T-cell (primary cell): ENCODE measurements around the gene MAN1C1. TPM values are rescaled to one million over a fixed set of nuclear protein-coding genes. Genes with fewer than 3 reads are reported as not detected.
A peak's percentile ranks its signal among the peaks of the same experiment; 100 is the strongest.

Source experiments
- ATAC-seq, 4 experiments: fragments of 200-7000 bp in 3 of 4; fragments of 150-1000 bp in 1 of 4; cut with Tn5 transposase; replicated peaks in 1 of 4; 1 replicate in 3 of 4; 2 replicates in 1 of 4; pipeline ENCODE4 v1.10.0; 2021; ENCODE audit warnings: moderate library complexity in 3 of 4, mild to moderate bottlenecking in 2 of 4, moderate number of reproducible peaks in 1 of 4
- CTCF ChIA-PET, 2 donors: fragments of 300-600 bp; sonication (Branson Sonifier 250); formaldehyde crosslinking; loops; one replicate each; lab custom pipeline; 2022; ENCODE audit warnings: antibody characterized with exemption in 2 of 2; lab: Charles Lee
- POLR2A ChIA-PET, 2 donors: fragments of 300-600 bp; sonication (Branson Sonifier 250); formaldehyde crosslinking; loops; one replicate each; lab custom pipeline; 2022; ENCODE audit warnings: antibody characterized with exemption in 2 of 2; lab: Charles Lee
- DNase-seq, 35 experiments: peaks; one replicate each; pipeline versions ENCODE4 v3.0.0 to v3.0.0-alpha.2; 2013 to 2023
- H3K27ac ChIP-seq: one replicate; pipeline ENCODE4 v1.5.1; 2013; ENCODE audit warnings: low read length
- H3K27me3 ChIP-seq, 2 experiments: replicated peaks in 1 of 2; 1 replicate in 1 of 2; 2 replicates in 1 of 2; pipeline versions ENCODE4 v1.6.1 to v1.7.0; 2013; ENCODE audit warnings: low read length in 1 of 2, mixed read lengths in 1 of 2; ENCODE audit not compliant: control insufficient read depth in 2 of 2, insufficient read depth in 2 of 2; ENCODE audit errors: extremely low read depth in 1 of 2
- H3K36me3 ChIP-seq, 2 donors: 1 replicate in 1 of 2; 2 replicates in 1 of 2; pipeline versions ENCODE4 v1.6.1 to v1.7.0; 2013; ENCODE audit warnings: low read length in 1 of 2; ENCODE audit not compliant: control insufficient read depth in 2 of 2, insufficient read depth in 1 of 2; ENCODE audit errors: extremely low read depth in 1 of 2
- H3K4me1 ChIP-seq, 2 experiments: 1 replicate in 1 of 2; 2 replicates in 1 of 2; pipeline versions ENCODE4 v1.6.1 to v1.7.0; 2013; ENCODE audit warnings: low read length in 2 of 2, mixed read lengths in 1 of 2; ENCODE audit not compliant: insufficient read depth in 2 of 2, control insufficient read depth in 1 of 2; ENCODE audit errors: extremely low read depth in 1 of 2
- H3K4me3 ChIP-seq, 2 donors: 1 replicate in 1 of 2; 2 replicates in 1 of 2; pipeline versions ENCODE4 v1.5.1 to v1.7.0; 2013; ENCODE audit warnings: mild to moderate bottlenecking in 2 of 2, low read length in 1 of 2, moderate library complexity in 1 of 2; ENCODE audit not compliant: control insufficient read depth in 1 of 2; ENCODE audit errors: extremely low read depth in 1 of 2
- H3K9me3 ChIP-seq: 2 replicates; pipeline ENCODE4 v1.7.0; 2013
- H3K27ac Mint-ChIP-seq, 2 donors: one replicate each; pipeline ENCODE4 v1.8.0; 2020 to 2021; ENCODE audit warnings: mild to moderate bottlenecking in 2 of 2, mixed read lengths in 2 of 2
- H3K27me3 Mint-ChIP-seq, 2 donors: one replicate each; pipeline ENCODE4 v1.8.0; 2021 to 2022; ENCODE audit warnings: mixed read lengths in 2 of 2
- H3K36me3 Mint-ChIP-seq: one replicate; pipeline ENCODE4 v1.8.0; 2021; ENCODE audit warnings: mixed read lengths
- H3K4me1 Mint-ChIP-seq, 3 donors: one replicate each; pipeline ENCODE4 v1.8.0; 2020 to 2022; ENCODE audit warnings: mixed read lengths in 3 of 3, mild to moderate bottlenecking in 1 of 3
- H3K4me3 Mint-ChIP-seq, 3 donors: one replicate each; pipeline ENCODE4 v1.8.0; 2020 to 2022; ENCODE audit warnings: mild to moderate bottlenecking in 3 of 3, mixed read lengths in 3 of 3, moderate library complexity in 3 of 3
- H3K9me3 Mint-ChIP-seq, 3 donors: one replicate each; pipeline ENCODE4 v1.8.0; 2020 to 2022; ENCODE audit warnings: mixed read lengths in 3 of 3
- WGBS: methylation state at CpG from one replicate; pipeline ENCODE4 v1.1.5; 2013; ENCODE audit warnings: missing lambda C conversion rate; ENCODE audit not compliant: insufficient coverage; 5-methylcytosine and 5-hydroxymethylcytosine counted together
- total RNA-seq, 35 experiments: library from RNA in 6 of 35; stranded (reverse) in 6 of 35; fragments of 120-200 nt in 1 of 35; gene quantifications; one replicate each; pipeline versions ENCODE4 v1.2.1 to v1.2.4 and lab custom pipeline; 2013 to 2026

Gene MAN1C1
- total RNA-seq (10 to 100 TPM; 57.5 to 90.5 (median 65.5) TPM), total RNA-seq (lab: John Stamatoyannopoulos, UW) (9.7 to 239 (median 76.5) reads per million in 29 experiments)
- total RNA-seq (2013): 27.0 TPM

GRCh38 chr1:25616095-25616986 lies at the start of gene MAN1C1:
Gene MAN1C1 (plus strand): TSS chr1:25616791. CDS start chr1:25617798, 1,007 bp downstream.
- Mint-ChIP-seq H3K4me3 (peak within 1 kb of the TSS; percentile 78 to 93 (median 92)), H3K27ac (peak within 1 kb of the TSS; percentile 35 to 84), H3K9me3 (no peaks in the 10 kb centered on the region), H3K4me1 (peaks cover 50 to 57% (median 51%) of the 10 kb centered on the region in 3 donors), H3K27me3 (peaks cover 0 to 2% of the 10 kb centered on the region in 2 donors), H3K36me3 (no peaks in the 10 kb centered on the region)
- Histone ChIP-seq H3K4me1 (peaks cover 11 to 56% of the 10 kb centered on the region in 2 experiments), H3K4me3 (peak within 1 kb of the TSS; percentile 51 to 70), H3K27ac (peak within 1 kb of the TSS; percentile 54), H3K9me3 (no peaks in the 10 kb centered on the region), H3K27me3 (peaks cover 0 to 2% of the 10 kb centered on the region in 2 experiments), H3K36me3 (no peaks in the 10 kb centered on the region)
- CTCF ChIA-PET: interaction anchor here in 1 of 2 donors (0.8 kb wide), 1 partner anchor 26 kb away, joined by 3 read pairs; no protein-coding TSS in a partner anchor
- POLR2A ChIA-PET: interaction anchor here in 1 of 2 donors (0.6 kb wide), 1 partner anchor 197 kb away, joined by 5 read pairs; no protein-coding TSS in a partner anchor
- peak; percentile 54 to 93 (median 72) for DNase-seq
- ATAC-seq: peak; percentile 71 to 80 (median 72)
- under 1% methylated on average over 115 of the region's 116 CpGs for WGBS

- no peaks in the 10 kb centered on the region for H3K9me3 Mint-ChIP-seq
- peaks cover 38% of the 10 kb centered on the region for H3K36me3 Mint-ChIP-seq
- Histone ChIP-seq H3K4me1 (peaks cover 25 to 91% of the 10 kb centered on the region in 2 experiments), H3K4me3 (no peak overlapping the region), H3K9me3 (no peaks in the 10 kb centered on the region), H3K27ac (no peak overlapping the region), H3K36me3 (peaks cover 8 to 53% of the 10 kb centered on the region in 2 donors), H3K27me3 (no peaks in the 10 kb centered on the region)
- no peak for ATAC-seq
- peak overlapping the region; percentile 1 to 99 (median 18) for H3K4me3 Mint-ChIP-seq
- CTCF ChIA-PET: no interaction called here
- H3K27ac Mint-ChIP-seq: peak overlapping the region; percentile 79 to 97
- H3K27me3 Mint-ChIP-seq: no peaks in the 10 kb centered on the region
- no peak for DNase-seq
- 85% methylated on average over 5 of the region's 10 CpGs for WGBS
- H3K4me1 Mint-ChIP-seq: peaks cover 73 to 91% (median 79%) of the 10 kb centered on the region in 3 donors
- POLR2A ChIA-PET: interaction anchor here in 1 of 2 donors (0.7 kb wide), 1 partner anchor 28 kb away, joined by 3 read pairs; no protein-coding TSS in a partner anchor
These were observed 48.9 kb upstream of the MAN1C1 start for GRCh38 chr1:25567710-25568089.

- no peak overlapping the region for H3K4me3 ChIP-seq
- Mint-ChIP-seq H3K27ac (peak overlapping the region; percentile 79 to 97), H3K4me1 (peaks cover 74 to 91% (median 81%) of the 10 kb centered on the region in 3 donors), H3K27me3 (no peaks in the 10 kb centered on the region), H3K36me3 (peaks cover 32% of the 10 kb centered on the region), H3K4me3 (peak overlapping the region; percentile 1 to 99 (median 18)), H3K9me3 (no peaks in the 10 kb centered on the region)
- H3K9me3 ChIP-seq: no peaks in the 10 kb centered on the region
- ChIA-PET CTCF (no interaction called here), POLR2A (no interaction called here)
- no peak overlapping the region for H3K27ac ChIP-seq
- H3K4me1 ChIP-seq: peaks cover 25 to 91% of the 10 kb centered on the region in 2 experiments
- 80% methylated on average over 14 of the region's 21 CpGs for WGBS
- ATAC-seq (no peak), DNase-seq (no peak)
- peaks cover 0 to 3% of the 10 kb centered on the region in 2 experiments for H3K27me3 ChIP-seq
- peaks cover 8 to 53% of the 10 kb centered on the region in 2 donors for H3K36me3 ChIP-seq
These were observed 48.3 kb upstream of the MAN1C1 start for GRCh38 chr1:25568090-25568833.

- no peaks in the 10 kb centered on the region for H3K9me3 ChIP-seq
- WGBS: 76% methylated on average over 15 of the region's 21 CpGs
- H3K4me3 ChIP-seq: no peak overlapping the region
- H3K27ac Mint-ChIP-seq: peak overlapping the region; percentile 79 to 97
- H3K4me3 Mint-ChIP-seq: peak overlapping the region in 1 of 3 donors; percentile 99
- ATAC-seq (no peak), DNase-seq (no peak)
- H3K27ac ChIP-seq: no peak overlapping the region
- peaks cover 77 to 90% (median 86%) of the 10 kb centered on the region in 3 donors for H3K4me1 Mint-ChIP-seq
- no peaks in the 10 kb centered on the region for H3K27me3 Mint-ChIP-seq
- POLR2A ChIA-PET: no interaction called here
- peaks cover 8 to 48% of the 10 kb centered on the region in 2 donors for H3K36me3 ChIP-seq
- H3K27me3 ChIP-seq: peaks cover 0 to 10% of the 10 kb centered on the region in 2 experiments
- no peaks in the 10 kb centered on the region for H3K9me3 Mint-ChIP-seq
- H3K4me1 ChIP-seq: peaks cover 22 to 90% of the 10 kb centered on the region in 2 experiments
- CTCF ChIA-PET: no interaction called here
- peaks cover 29% of the 10 kb centered on the region for H3K36me3 Mint-ChIP-seq
These were observed 47.6 kb upstream of the MAN1C1 start for GRCh38 chr1:25568834-25569596.

GRCh38 chr1:25569597-25570396 lies 46.8 kb upstream of the MAN1C1 start:
- H3K27me3 Mint-ChIP-seq: no peaks in the 10 kb centered on the region
- no peak overlapping the region for H3K4me3 ChIP-seq
- no peak overlapping the region for H3K4me3 Mint-ChIP-seq
- no peak for ATAC-seq
- H3K36me3 Mint-ChIP-seq: peaks cover 24% of the 10 kb centered on the region
- H3K4me1 Mint-ChIP-seq: peaks cover 77 to 87% (median 84%) of the 10 kb centered on the region in 3 donors
- peaks cover 8 to 41% of the 10 kb centered on the region in 2 donors for H3K36me3 ChIP-seq
- ChIA-PET CTCF (no interaction called here), POLR2A (no interaction called here)
- WGBS: 90% methylated on average over 15 of the region's 18 CpGs
- no peak for DNase-seq
- peak overlapping the region; percentile 66 to 71 for H3K27ac Mint-ChIP-seq
- H3K27me3 ChIP-seq: peaks cover 0 to 10% of the 10 kb centered on the region in 2 experiments
- no peaks in the 10 kb centered on the region for H3K9me3 Mint-ChIP-seq
- H3K4me1 ChIP-seq: peaks cover 16 to 86% of the 10 kb centered on the region in 2 experiments
- no peaks in the 10 kb centered on the region for H3K9me3 ChIP-seq
- no peak overlapping the region for H3K27ac ChIP-seq
